H9 (cell line): ENCODE measurements around the gene RLN1. TPM values are rescaled to one million over a fixed set of nuclear protein-coding genes. Genes with fewer than 3 reads are reported as not detected.

Experiments used
- DNase-seq: peaks from one replicate; pipeline ENCODE4 v3.0.0-alpha.2; 2017
- H2AFZ ChIP-seq: one replicate; pipeline ENCODE4 v1.6.1; 2013; ENCODE audit warnings: mild to moderate bottlenecking, low read length, control low read depth, moderate library complexity
- H2AK5ac ChIP-seq: 2 replicates; pipeline ENCODE4 v1.6.1; 2013; ENCODE audit warnings: low read length, control low read depth, mixed read lengths; ENCODE audit not compliant: insufficient read length
- H2BK120ac ChIP-seq: one replicate; pipeline ENCODE4 v1.6.1; 2013; ENCODE audit warnings: low read depth, mild to moderate bottlenecking, low read length, control low read depth, inconsistent platforms; ENCODE audit not compliant: poor library complexity, severe bottlenecking
- H2BK12ac ChIP-seq: 2 replicates; pipeline ENCODE4 v1.6.1; 2013; ENCODE audit warnings: low read length, control low read depth, mixed read lengths, low read depth; ENCODE audit not compliant: insufficient read length
- H2BK15ac ChIP-seq: 2 replicates; pipeline ENCODE4 v1.6.1; 2013; ENCODE audit warnings: low read depth, low read length, control low read depth
- H2BK20ac ChIP-seq: one replicate; pipeline ENCODE4 v1.6.1; 2013; ENCODE audit warnings: low read depth, mild to moderate bottlenecking, low read length, control low read depth, inconsistent platforms; ENCODE audit not compliant: poor library complexity, severe bottlenecking
- H2BK5ac ChIP-seq: 2 replicates; pipeline ENCODE4 v1.6.1; 2013; ENCODE audit warnings: low read length, control low read depth, mixed read lengths; ENCODE audit not compliant: insufficient read length
- H3K14ac ChIP-seq: 2 replicates; pipeline ENCODE4 v1.6.1; 2013; ENCODE audit warnings: low read length, control low read depth; ENCODE audit not compliant: insufficient read depth
- H3K18ac ChIP-seq: 2 replicates; pipeline ENCODE4 v1.6.1; 2013; ENCODE audit warnings: low read depth, mild to moderate bottlenecking, mixed read lengths, low read length, control low read depth; ENCODE audit not compliant: insufficient read length
- H3K23ac ChIP-seq: 2 replicates; pipeline ENCODE4 v1.6.1; 2013; ENCODE audit warnings: low read length, control low read depth, mixed read lengths, low read depth; ENCODE audit not compliant: insufficient read length
- H3K23me2 ChIP-seq: 2 replicates; pipeline ENCODE4 v1.6.1; 2013; ENCODE audit warnings: low read depth, mild to moderate bottlenecking, mixed read lengths, low read length, control low read depth; ENCODE audit not compliant: insufficient read length, poor library complexity, severe bottlenecking
- H3K27ac ChIP-seq: 2 replicates; pipeline ENCODE4 v1.5.1; 2013; ENCODE audit warnings: low read length, control low read depth, mixed read lengths, low read depth; ENCODE audit not compliant: insufficient read length
- H3K27me3 ChIP-seq: 2 replicates; pipeline ENCODE4 v1.6.1; 2013; ENCODE audit warnings: low read length, control low read depth, inconsistent platforms; ENCODE audit not compliant: insufficient read depth
- H3K4ac ChIP-seq: 2 replicates; pipeline ENCODE4 v1.6.1; 2013; ENCODE audit warnings: low read depth, mild to moderate bottlenecking, control low read depth, inconsistent platforms, low read length, moderate library complexity
- H3K4me1 ChIP-seq: 2 replicates; pipeline ENCODE4 v1.6.1; 2013; ENCODE audit warnings: low read length, control low read depth, inconsistent platforms; ENCODE audit not compliant: insufficient read depth
- H3K4me2 ChIP-seq: 2 replicates; pipeline ENCODE4 v1.6.1; 2013; ENCODE audit warnings: low read length, control low read depth, mixed read lengths; ENCODE audit not compliant: insufficient read length, insufficient read depth
- H3K56ac ChIP-seq: 2 replicates; pipeline ENCODE4 v1.6.1; 2013; ENCODE audit warnings: low read depth, mild to moderate bottlenecking, mixed read lengths, low read length, control low read depth; ENCODE audit not compliant: insufficient read length
- H3K79me1 ChIP-seq: 2 replicates; pipeline ENCODE4 v1.6.1; 2013; ENCODE audit warnings: low read depth, mild to moderate bottlenecking, moderate library complexity, low read length, control low read depth, inconsistent platforms; ENCODE audit not compliant: insufficient read depth, poor library complexity, severe bottlenecking
- H3K79me2 ChIP-seq: 2 replicates; pipeline ENCODE4 v1.6.1; 2013; ENCODE audit warnings: low read length, control low read depth, inconsistent platforms; ENCODE audit not compliant: insufficient read depth
- H3K9ac ChIP-seq: 2 replicates; pipeline ENCODE4 v1.6.1; 2013; ENCODE audit warnings: low read length, control low read depth, mixed read lengths; ENCODE audit not compliant: insufficient read length; ENCODE audit errors: extremely low read depth
- H3K9me3 ChIP-seq: one replicate; pipeline ENCODE4 v1.6.1; 2013; ENCODE audit warnings: low read depth, low read length, inconsistent platforms; ENCODE audit not compliant: control insufficient read depth
- H3T11ph ChIP-seq: one replicate; pipeline ENCODE4 v1.6.1; 2013; ENCODE audit warnings: mild to moderate bottlenecking, low read length, control low read depth, inconsistent platforms
- H4K20me1 ChIP-seq: one replicate; pipeline ENCODE4 v1.6.1; 2013; ENCODE audit not compliant: control insufficient read depth, insufficient read length, insufficient read depth
- H4K5ac ChIP-seq: 2 replicates; pipeline ENCODE4 v1.6.1; 2013; ENCODE audit warnings: low read depth, mild to moderate bottlenecking, mixed read lengths, low read length, control low read depth; ENCODE audit not compliant: insufficient read length
- H4K8ac ChIP-seq: replicated peaks from 2 replicates; pipeline ENCODE4 v1.6.1; 2013; ENCODE audit warnings: low read length, control low read depth, mixed read lengths, low read depth; ENCODE audit not compliant: insufficient read length
- H4K91ac ChIP-seq: 2 replicates; pipeline ENCODE4 v1.6.1; 2013; ENCODE audit warnings: low read depth, mild to moderate bottlenecking, moderate library complexity, mixed read lengths, low read length, control low read depth; ENCODE audit not compliant: insufficient read length
- H3K27ac Mint-ChIP-seq, 3 experiments: 2 replicates in 2 of 3; 3 replicates in 1 of 3; pipeline ENCODE4 v1.8.0; 2020 to 2021; ENCODE audit warnings: mixed read lengths in 3 of 3, mild to moderate bottlenecking in 1 of 3, moderate library complexity in 1 of 3
- H3K27me3 Mint-ChIP-seq: 2 replicates; pipeline ENCODE4 v1.8.0; 2021; ENCODE audit warnings: low read depth, mild to moderate bottlenecking, moderate library complexity, mixed read lengths
- H3K36me3 Mint-ChIP-seq, 3 experiments: 2 replicates in 2 of 3; 3 replicates in 1 of 3; pipeline ENCODE4 v1.8.0; 2020 to 2021; ENCODE audit warnings: low read depth in 3 of 3, mixed read lengths in 3 of 3; ENCODE audit not compliant: insufficient read depth in 1 of 3
- H3K4me1 Mint-ChIP-seq, 2 experiments: 2 replicates each; pipeline ENCODE4 v1.8.0; 2020; ENCODE audit warnings: mixed read lengths in 2 of 2
- H3K4me3 Mint-ChIP-seq, 2 experiments: 2 replicates in 1 of 2; 3 replicates in 1 of 2; pipeline ENCODE4 v1.8.0; 2020 to 2021; ENCODE audit warnings: mild to moderate bottlenecking in 2 of 2, mixed read lengths in 2 of 2, moderate library complexity in 1 of 2
- H3K9me3 Mint-ChIP-seq, 2 experiments: 2 replicates in 1 of 2; 3 replicates in 1 of 2; pipeline ENCODE4 v1.8.0; 2020; ENCODE audit warnings: mild to moderate bottlenecking in 2 of 2, mixed read lengths in 2 of 2, moderate library complexity in 1 of 2
- CTCF ChIP-seq: fragments of 200-600 bp; sonication (generic); conservative IDR thresholded peaks from 3 replicates; pipeline ENCODE4 v1.8.0; 2021; ENCODE audit warnings: antibody characterized with exemption, mild to moderate bottlenecking
- WGBS: extraction: QIAGEN DNeasy Blood & Tissue Kit; methylation state at CpG from one replicate; pipeline ENCODE4 v1.1.7; 2013; ENCODE audit warnings: missing lambda C conversion rate, low lambda C conversion rate, mixed read lengths; ENCODE audit not compliant: insufficient read length; ENCODE audit errors: extremely low coverage; 5-methylcytosine and 5-hydroxymethylcytosine counted together
- total RNA-seq: library from RNA; stranded (reverse); gene quantifications from 2 replicates; pipeline ENCODE4 v1.2.1, GENCODE V29; 2021

The RLN1 gene
- total RNA-seq, 1 experiment from 2014 or later: 0.52 TPM

DNA sequence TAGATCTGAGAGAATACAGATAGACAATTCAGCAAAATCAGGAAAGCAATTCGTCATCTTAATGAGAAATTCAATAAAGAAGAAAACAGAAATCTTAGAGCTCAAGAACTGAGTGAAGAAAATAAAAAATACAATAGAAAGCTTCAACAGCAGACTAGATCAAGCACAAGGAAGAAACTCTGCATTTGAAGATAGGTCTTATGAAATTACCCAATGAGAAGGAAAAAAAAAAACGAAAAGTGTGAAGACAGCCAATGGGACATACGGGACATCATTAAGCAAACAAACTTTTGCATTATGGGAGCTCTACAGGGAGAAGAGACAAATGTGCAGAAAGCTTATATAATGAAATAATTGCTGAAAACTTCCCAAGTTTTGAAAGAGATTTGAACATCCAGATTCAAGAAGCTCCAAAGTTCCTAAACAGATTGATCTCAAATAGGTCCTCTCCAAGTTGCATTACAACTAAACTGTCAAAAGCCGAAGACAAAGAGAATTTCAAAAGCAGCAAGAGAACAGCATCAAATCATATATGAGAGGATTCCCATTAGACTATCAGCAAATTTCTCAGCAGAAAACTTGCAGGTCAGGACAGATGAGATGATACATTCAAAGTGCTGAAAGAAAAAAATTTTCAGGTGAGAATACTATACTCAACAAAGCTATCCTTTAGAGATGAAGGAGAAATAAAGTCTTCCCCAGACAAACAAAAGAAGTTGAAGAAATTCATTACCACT lies 24.3 kb downstream of the RLN1 start:
- Histone ChIP-seq H2AK5ac (no peak overlapping the region), H4K5ac (no peak overlapping the region), H2BK20ac (no peak overlapping the region), H3K14ac (no peak overlapping the region), H2BK5ac (no peak overlapping the region), H3K4me2 (no peak overlapping the region), H3K27me3 (no peaks in the 10 kb centered on the region), H3K79me2 (no peaks in the 10 kb centered on the region), H3K23me2 (no peaks in the 10 kb centered on the region), H4K91ac (no peak overlapping the region), H3K56ac (no peak overlapping the region), H3K4ac (no peak overlapping the region), H3K4me1 (no peaks in the 10 kb centered on the region), H4K20me1 (no peaks in the 10 kb centered on the region), H2BK15ac (no peak overlapping the region), H3K9me3 (no peaks in the 10 kb centered on the region), H3K18ac (no peak overlapping the region), H3K9ac (no peak overlapping the region), H3K23ac (no peak overlapping the region), H3K79me1 (no peaks in the 10 kb centered on the region), H4K8ac (no peak overlapping the region), H3T11ph (no peak overlapping the region), H3K27ac (no peak overlapping the region), H2BK12ac (no peak overlapping the region), H2AFZ (no peak overlapping the region), H2BK120ac (no peak overlapping the region)
- Mint-ChIP-seq H3K9me3 (peaks cover 10 to 15% of the 10 kb centered on the region in 2 experiments; a peak in 4 of 5 replicates), H3K4me1 (no peaks in the 10 kb centered on the region), H3K27me3 (no peaks in the 10 kb centered on the region; the same call in 1 of the 2 replicates), H3K4me3 (no peak overlapping the region), H3K36me3 (peaks cover 4 to 16% (median 5%) of the 10 kb centered on the region in 3 experiments; a peak in 5 of 7 replicates), H3K27ac (no peak overlapping the region)
- TF ChIP-seq CTCF: no peak
- no CpG with 5 or more reads among the region's 4 CpGs for WGBS
- no peak for DNase-seq
